A673 (cell line): ENCODE data around the gene UNK.

Experiments
- CTCF ChIP-seq: fragments of 300-800, 200-600 bp; sonication (generic); conservative IDR thresholded peaks from 2 replicates; pipeline ENCODE4 v1.5.1; 2017; ENCODE audit warnings: low read depth, mild to moderate bottlenecking, antibody characterized with exemption, low read length, moderate library complexity, mixed read lengths
- EZH2 ChIP-seq: fragments of 200-600 bp; sonication (generic); IDR thresholded peaks from 2 replicates; pipeline ENCODE4 v1.6.1; 2017; ENCODE audit warnings: borderline replicate concordance, low read depth, mild to moderate bottlenecking, mixed read lengths, antibody characterized with exemption, low read length; ENCODE audit not compliant: poor library complexity, severe bottlenecking

- TF ChIP-seq CTCF (no peak), EZH2 (no peak)
Measured at GRCh38 chr17:75822119-75822799, 37.7 kb downstream of the UNK start.
